Naive thymus-derived CD8-positive, alpha-beta T cell (primary cell): ENCODE measurements around the gene HACD2. TPM values are rescaled to one million over a fixed set of nuclear protein-coding genes. Genes with fewer than 3 reads are reported as not detected.
"Not testable (repeated sequence)": the region's sequence is repeated elsewhere in the genome, so short reads cannot be mapped to it uniquely, and the experiment has no call there.

Experiments
- ATAC-seq, 2 donors: fragments of 150-1000 bp; cut with Tn5 transposase in 1 of 2; sonication (Bioruptor Pico), chemical (Tn5 transposase) in 1 of 2; 1 replicate in 1 of 2; 2 replicates in 1 of 2; pipeline ENCODE4 v1.10.0; 2021; ENCODE audit warnings: mild to moderate bottlenecking in 2 of 2, moderate library complexity in 2 of 2
- POLR2A ChIA-PET: fragments of 350-600 bp; sonication (Branson Sonifier 250); formaldehyde crosslinking; loops from one replicate; lab custom pipeline; 2021; ENCODE audit warnings: antibody characterized with exemption; lab: Charles Lee
- DNase-seq, 10 donors: peaks; one replicate each; pipeline versions ENCODE4 v3.0.0 to v3.0.0-alpha.2; 2020 to 2022
- H3K27ac Mint-ChIP-seq, 10 donors: one replicate each; pipeline ENCODE4 v1.8.0; 2020 to 2022; ENCODE audit warnings: mild to moderate bottlenecking in 10 of 10, mixed read lengths in 10 of 10, moderate library complexity in 4 of 10, inconsistent platforms in 1 of 10
- H3K27me3 Mint-ChIP-seq, 5 donors: one replicate each; pipeline ENCODE4 v1.8.0; 2021 to 2022; ENCODE audit warnings: mixed read lengths in 5 of 5
- H3K36me3 Mint-ChIP-seq, 3 donors: one replicate each; pipeline ENCODE4 v1.8.0; 2020 to 2022; ENCODE audit warnings: mixed read lengths in 3 of 3, mild to moderate bottlenecking in 2 of 3, inconsistent platforms in 1 of 3
- H3K4me1 Mint-ChIP-seq, 4 donors: one replicate each; pipeline ENCODE4 v1.8.0; 2021 to 2022; ENCODE audit warnings: mixed read lengths in 4 of 4
- H3K4me3 Mint-ChIP-seq, 10 donors: one replicate each; pipeline ENCODE4 v1.8.0; 2020 to 2022; ENCODE audit warnings: mild to moderate bottlenecking in 10 of 10, mixed read lengths in 10 of 10, moderate library complexity in 6 of 10, inconsistent platforms in 1 of 10
- H3K9me3 Mint-ChIP-seq, 9 donors: one replicate each; pipeline ENCODE4 v1.8.0; 2020 to 2022; ENCODE audit warnings: mixed read lengths in 9 of 9, mild to moderate bottlenecking in 3 of 9, inconsistent platforms in 1 of 9, moderate library complexity in 1 of 9
- polyA plus RNA-seq, 3 donors: library from polyadenylated mRNA; unstranded; fragments of 300-500 nt; fragmentation: Illumina TruSeq; gene quantifications; one replicate each; pipeline ENCODE4 v1.2.3, GENCODE V29; 2021
- total RNA-seq, 8 experiments: library from RNA in 2 of 8; stranded (reverse) in 2 of 8; gene quantifications; one replicate each; pipeline ENCODE4 v1.2.3 and lab custom pipeline; 2021 to 2026

Gene HACD2
- total and polyA plus RNA-seq, 5 experiments from 2014 or later: 16.0 to 28.9 (median 20.5) TPM

- Mint-ChIP-seq H3K36me3 (no peaks in the 10 kb centered on the region), H3K4me3 (no peak overlapping the region), H3K27me3 (no peaks in the 10 kb centered on the region), H3K4me1 (peaks cover 0 to 9% (median 2%) of the 10 kb centered on the region in 4 donors), H3K9me3 (no peaks in the 10 kb centered on the region), H3K27ac (no peak overlapping the region)
- POLR2A ChIA-PET: no interaction called here
- DNase-seq (no peak), ATAC-seq (no peak)
Observed at GRCh38 chr3:123622766-123623165, 37.9 kb upstream of the HACD2 start.

GRCh38 chr3:123621850-123622189, 37.0 kb upstream of the HACD2 start:
- H3K9me3 Mint-ChIP-seq: no peaks in the 10 kb centered on the region
- no peak for DNase-seq
- no peak overlapping the region for H3K4me3 Mint-ChIP-seq
- peaks cover 0 to 11% (median 2%) of the 10 kb centered on the region in 4 donors for H3K4me1 Mint-ChIP-seq
- no peaks in the 10 kb centered on the region for H3K36me3 Mint-ChIP-seq
- no peak overlapping the region for H3K27ac Mint-ChIP-seq
- ATAC-seq: no peak
- POLR2A ChIA-PET: no interaction called here
- H3K27me3 Mint-ChIP-seq: no peaks in the 10 kb centered on the region

DNA sequence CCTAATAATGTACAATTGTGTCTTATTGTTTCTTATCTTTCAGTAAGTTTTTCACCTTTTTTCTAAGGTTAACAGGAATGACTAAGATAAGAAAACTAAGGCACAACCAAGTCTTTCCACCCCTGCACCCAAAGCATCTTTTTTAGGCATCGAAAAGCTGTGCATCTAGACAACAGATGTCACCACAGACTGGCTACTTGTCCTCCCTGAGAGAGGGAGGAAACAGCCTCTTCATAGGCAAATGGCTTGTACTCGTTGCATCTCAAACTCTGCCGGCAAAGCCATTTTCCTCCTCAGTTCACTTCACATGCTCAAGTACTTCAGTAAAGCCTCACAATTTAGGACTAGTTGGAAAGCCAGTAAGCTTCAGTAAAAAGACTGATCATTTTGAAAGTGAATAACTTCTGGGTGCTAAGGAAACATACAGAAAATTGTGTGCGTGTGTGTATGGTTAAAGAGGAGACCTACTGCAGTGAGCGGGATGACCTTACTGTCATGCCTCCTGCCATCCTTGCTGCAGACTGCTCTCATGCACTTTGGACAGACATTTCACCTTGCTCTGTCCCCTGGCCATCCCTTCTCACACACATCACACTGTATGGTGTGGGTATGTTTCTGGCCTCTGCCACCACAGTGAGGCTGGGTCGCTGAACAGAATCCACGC, 36.5 kb upstream of the HACD2 start:
- Mint-ChIP-seq H3K36me3 (no peaks in the 10 kb centered on the region), H3K4me1 (peaks cover 0 to 11% (median 2%) of the 10 kb centered on the region in 4 donors), H3K4me3 (no peak overlapping the region), H3K27me3 (no peaks in the 10 kb centered on the region), H3K9me3 (no peaks in the 10 kb centered on the region), H3K27ac (no peak overlapping the region)
- DNase-seq (no peak), ATAC-seq (no peak)
- POLR2A ChIA-PET: no interaction called here

DNA sequence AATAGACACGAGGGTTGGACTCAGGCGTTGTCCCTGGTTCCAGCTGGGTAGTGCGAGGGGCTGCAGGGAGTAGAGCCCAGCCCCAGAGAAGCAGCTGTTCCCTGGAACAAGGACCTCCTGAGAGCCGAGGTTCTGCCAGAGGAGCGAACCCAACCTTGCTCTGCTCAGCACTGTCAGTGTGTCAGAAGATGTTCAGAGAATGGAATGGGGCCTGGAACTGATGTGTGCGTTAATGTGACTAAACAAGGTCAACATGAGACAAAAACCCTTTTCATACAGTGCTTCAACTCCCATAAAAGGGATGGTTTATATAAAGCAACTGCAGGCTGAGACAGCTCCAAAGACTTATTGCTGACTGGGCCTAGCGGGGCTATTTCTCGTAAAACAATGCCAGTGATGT, 35.5 kb upstream of the HACD2 start:
- H3K4me1 Mint-ChIP-seq: peaks cover 0 to 11% (median 2%) of the 10 kb centered on the region in 4 donors
- H3K27ac Mint-ChIP-seq: no peak overlapping the region
- H3K27me3 Mint-ChIP-seq: no peaks in the 10 kb centered on the region
- H3K4me3 Mint-ChIP-seq: no peak overlapping the region
- DNase-seq (no peak), ATAC-seq (no peak)
- H3K36me3 Mint-ChIP-seq: no peaks in the 10 kb centered on the region
- POLR2A ChIA-PET: no interaction called here
- H3K9me3 Mint-ChIP-seq: no peaks in the 10 kb centered on the region

GRCh38 chr3:123618768-123619484, 34.1 kb upstream of the HACD2 start:
- DNase-seq: no peak
- POLR2A ChIA-PET: no interaction called here
- Mint-ChIP-seq H3K27me3 (no peaks in the 10 kb centered on the region), H3K4me3 (no peak overlapping the region), H3K36me3 (peaks cover 0 to 6% (median 4%) of the 10 kb centered on the region in 3 donors), H3K9me3 (no peaks in the 10 kb centered on the region), H3K4me1 (peaks cover 0 to 11% (median 1%) of the 10 kb centered on the region in 4 donors), H3K27ac (no peak overlapping the region)
- no peak for ATAC-seq

- no peak for ATAC-seq
- Mint-ChIP-seq H3K36me3 (peaks cover 0 to 9% (median 8%) of the 10 kb centered on the region in 3 donors), H3K4me1 (peaks cover 0 to 11% (median 1%) of the 10 kb centered on the region in 4 donors), H3K9me3 (no peaks in the 10 kb centered on the region), H3K27me3 (no peaks in the 10 kb centered on the region), H3K27ac (peak overlapping the region in 3 of 10 donors; percentile 59 to 65 (median 61)), H3K4me3 (no peak overlapping the region)
- POLR2A ChIA-PET: no interaction called here
- DNase-seq: no peak
Observed at GRCh38 chr3:123618076-123618708, 33.3 kb upstream of the HACD2 start.

DNA sequence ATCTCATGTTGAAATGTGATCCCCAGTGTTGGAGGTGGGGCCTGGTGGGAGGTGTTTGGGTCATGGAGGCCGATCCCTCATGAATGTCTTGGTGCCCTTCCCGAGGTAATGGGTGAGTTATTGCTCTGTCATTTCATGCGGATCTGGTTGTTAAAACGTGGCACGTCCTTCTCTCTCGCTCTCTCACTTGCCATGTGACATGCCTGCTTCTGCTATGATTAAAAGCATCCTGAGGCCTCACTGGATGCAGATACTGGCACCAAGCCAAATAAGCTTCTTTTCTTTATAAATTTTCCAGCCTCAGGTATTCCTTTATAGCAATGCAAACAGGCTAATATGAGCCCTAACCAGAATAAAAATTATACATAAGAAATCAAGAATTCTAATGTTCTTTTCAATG, 31.7 kb upstream of the HACD2 start:
- POLR2A ChIA-PET: no interaction called here
- H3K36me3 Mint-ChIP-seq: peaks cover 0 to 19% (median 11%) of the 10 kb centered on the region in 3 donors

DNA sequence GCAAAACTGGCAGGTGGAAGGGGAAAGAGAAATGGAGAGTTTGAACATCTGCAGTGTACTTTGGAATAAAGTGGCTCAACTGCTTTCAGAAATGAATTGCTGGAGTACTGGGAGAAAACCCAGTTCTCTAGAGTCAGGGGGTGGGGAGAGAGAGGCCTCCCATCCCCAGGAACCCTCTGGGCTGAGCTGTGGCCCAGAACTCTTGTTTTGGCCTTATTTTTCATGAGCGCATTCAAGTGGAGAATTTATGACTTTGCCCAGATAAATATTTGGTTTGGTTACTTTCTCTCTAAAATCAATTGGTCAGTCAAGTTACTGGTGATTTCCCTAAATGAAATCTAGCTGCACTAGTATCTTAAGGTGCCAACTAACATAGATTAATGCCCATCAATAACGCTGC, 28.7 kb upstream of the HACD2 start:
- DNase-seq (no peak), ATAC-seq (no peak)
- Mint-ChIP-seq H3K4me3 (no peak overlapping the region), H3K27me3 (no peaks in the 10 kb centered on the region), H3K27ac (no peak overlapping the region), H3K36me3 (peaks cover 0 to 31% (median 11%) of the 10 kb centered on the region in 3 donors), H3K9me3 (no peaks in the 10 kb centered on the region), H3K4me1 (peaks cover 0 to 18% (median 4%) of the 10 kb centered on the region in 4 donors)
- POLR2A ChIA-PET: no interaction called here

More for the DNA sequence above, 31.7 kb upstream of the HACD2 start:
- Mint-ChIP-seq H3K27me3 (no peaks in the 10 kb centered on the region), H3K4me3 (peak overlapping the region in 1 of 10 donors; percentile 29), H3K9me3 (no peaks in the 10 kb centered on the region), H3K4me1 (peaks cover 0 to 11% (median 1%) of the 10 kb centered on the region in 4 donors), H3K27ac (no peak overlapping the region)
- DNase-seq (no peak), ATAC-seq (no peak)

DNA sequence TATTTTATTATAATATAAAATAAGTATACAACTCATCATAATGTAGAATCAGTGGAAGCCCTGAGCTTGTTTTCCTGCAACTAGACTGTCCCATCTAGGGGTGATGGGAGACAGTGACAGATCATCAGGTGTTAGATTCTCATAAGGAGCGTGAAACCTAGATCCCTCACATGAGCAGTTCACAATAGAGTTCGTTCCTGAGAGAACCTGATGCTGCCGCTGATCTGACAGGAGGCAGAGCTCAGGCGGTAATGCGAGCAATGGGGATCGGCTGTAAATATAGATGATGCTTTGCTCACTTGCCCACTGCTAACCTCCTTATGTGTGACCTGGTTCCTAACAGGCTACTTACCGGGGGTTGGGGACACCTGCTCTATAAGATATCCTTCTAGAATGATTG, 26.8 kb upstream of the HACD2 start:
- H3K9me3 Mint-ChIP-seq, POLR2A ChIA-PET, ATAC-seq, H3K27ac Mint-ChIP-seq, DNase-seq, H3K4me3 Mint-ChIP-seq, H3K27me3 Mint-ChIP-seq: not testable (repeated sequence)
- Mint-ChIP-seq H3K4me1 (peaks cover 0 to 10% (median 4%) of the 10 kb centered on the region in 4 donors), H3K36me3 (peaks cover 0 to 31% (median 11%) of the 10 kb centered on the region in 3 donors)

DNA sequence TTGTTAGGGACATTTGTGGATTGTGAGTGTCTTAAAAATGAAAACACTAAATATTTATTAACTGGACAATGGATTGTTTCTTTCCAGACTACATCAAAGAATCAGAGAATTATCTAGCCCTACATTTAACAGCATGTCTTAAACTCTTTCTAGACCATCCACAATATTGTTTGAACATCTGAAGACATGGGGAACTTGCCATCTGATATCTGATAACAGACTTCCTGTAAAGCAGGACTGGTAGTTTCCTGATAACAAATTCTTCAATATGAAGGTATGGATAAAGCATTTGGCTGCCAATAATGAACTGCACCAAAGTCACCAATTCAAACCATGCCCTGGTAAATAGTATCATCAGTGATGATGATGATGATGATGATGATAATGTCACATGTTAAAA, 26.2 kb upstream of the HACD2 start:
- Mint-ChIP-seq H3K27ac (no peak overlapping the region), H3K4me1 (peaks cover 0 to 13% (median 4%) of the 10 kb centered on the region in 4 donors), H3K27me3 (no peaks in the 10 kb centered on the region), H3K36me3 (peaks cover 0 to 31% (median 11%) of the 10 kb centered on the region in 3 donors), H3K4me3 (no peak overlapping the region), H3K9me3 (no peaks in the 10 kb centered on the region)
- ATAC-seq (no peak), DNase-seq (no peak)
- POLR2A ChIA-PET: no interaction called here

DNA sequence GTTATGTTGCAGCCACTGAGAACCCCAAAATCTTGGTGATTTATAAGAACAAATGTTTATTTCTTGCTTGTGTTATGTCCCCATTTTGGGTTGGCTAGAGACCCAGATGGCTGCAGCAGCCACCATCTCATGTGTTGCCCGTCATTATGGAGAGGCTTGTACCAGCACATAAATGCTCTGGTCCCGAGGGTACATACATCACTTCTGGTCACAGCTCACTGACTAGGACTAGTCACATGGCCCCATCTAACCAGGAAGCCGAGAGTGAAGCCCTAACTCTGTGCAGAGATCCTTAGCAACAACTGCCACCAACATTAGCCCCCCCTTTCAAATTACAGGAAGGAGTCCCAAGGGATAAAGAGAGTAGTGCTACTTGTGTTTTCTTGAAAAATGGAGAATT, 25.5 kb upstream of the HACD2 start:
- Mint-ChIP-seq H3K27me3 (no peaks in the 10 kb centered on the region), H3K9me3 (no peaks in the 10 kb centered on the region), H3K4me1 (peaks cover 0 to 13% (median 5%) of the 10 kb centered on the region in 4 donors), H3K4me3 (no peak overlapping the region), H3K36me3 (peaks cover 0 to 31% (median 11%) of the 10 kb centered on the region in 3 donors), H3K27ac (peak overlapping the region in 1 of 10 donors; percentile 52)
- POLR2A ChIA-PET: no interaction called here
- DNase-seq (peak in 1 of 10 donors; percentile 5), ATAC-seq (peak in 1 of 2 donors; percentile 30)

- Mint-ChIP-seq H3K4me1 (peaks cover 0 to 13% (median 5%) of the 10 kb centered on the region in 4 donors), H3K36me3 (peaks cover 0 to 33% (median 7%) of the 10 kb centered on the region in 3 donors), H3K9me3 (no peaks in the 10 kb centered on the region), H3K27ac (no peak overlapping the region), H3K4me3 (no peak overlapping the region), H3K27me3 (no peaks in the 10 kb centered on the region)
- ATAC-seq: no peak
- no peak for DNase-seq
- POLR2A ChIA-PET: no interaction called here
Observed at GRCh38 chr3:123609063-123609462, 24.2 kb upstream of the HACD2 start.
